Nucleus accumbens (tissue), 56 donors: ENCODE data around the gene ADGRG1.

ENCODE experiments used
- DNase-seq, 56 donors: peaks; one replicate each; lab custom pipeline; 2025; lab: John Stamatoyannopoulos, UW

Gene ADGRG1

GRCh38 chr16:57619606-57620334, 8.7 kb upstream of the ADGRG1 start:
- DNase-seq = no peak

- no peak for DNase-seq
Observed at GRCh38 chr16:57620335-57621231, 7.8 kb upstream of the ADGRG1 start.

GRCh38 chr16:57621521-57622271, 6.7 kb upstream of the ADGRG1 start:
- DNase-seq = peak in 4 of 56 donors; percentile 18 to 44 (median 34)

- DNase-seq = no peak
Observed at GRCh38 chr16:57622361-57623250, 5.8 kb upstream of the ADGRG1 start.

GRCh38 chr16:57623251-57624043, 5.0 kb upstream of the ADGRG1 start:
- peak in 52 of 56 donors; percentile 46 to 92 (median 80) for DNase-seq

GRCh38 chr16:57624044-57624688, 4.3 kb upstream of the ADGRG1 start:
- DNase-seq = peak in 1 of 56 donors; percentile 67

- peak in 50 of 56 donors; percentile 26 to 86 (median 73) for DNase-seq
Observed at GRCh38 chr16:57624806-57625500, 3.5 kb upstream of the ADGRG1 start.

GRCh38 chr16:57626420-57627170, 1.8 kb upstream of the ADGRG1 start:
- peak in 10 of 56 donors; percentile 18 to 59 (median 29) for DNase-seq

GRCh38 chr16:57627184-57627871, 1.1 kb upstream of the ADGRG1 start:
- DNase-seq = peak in 9 of 56 donors; percentile 23 to 72 (median 56)

GRCh38 chr16:57628783-57629293, 408 bp downstream of the ADGRG1 start:
- DNase-seq = peak in 2 of 56 donors; percentile 26 to 58

GRCh38 chr16:57629516-57630406, 1.3 kb downstream of the ADGRG1 start:
- DNase-seq = no peak

GRCh38 chr16:57630407-57630797, 2.0 kb downstream of the ADGRG1 start:
- DNase-seq = peak in 1 of 56 donors; percentile 47

- peak in 48 of 56 donors; percentile 26 to 86 (median 68) for DNase-seq
Observed at GRCh38 chr16:57630931-57631845, 2.8 kb downstream of the ADGRG1 start.

GRCh38 chr16:57632568-57632967, 4.1 kb downstream of the ADGRG1 start:
- peak in 11 of 56 donors; percentile 16 to 47 (median 30) for DNase-seq
